ENCODE measurements around the gene ABHD12. TPM values are rescaled to one million over a fixed set of nuclear protein-coding genes. Genes with fewer than 3 reads are reported as not detected.

The ABHD12 gene
- total RNA-seq, 1 donor from 2014 or later: 25.0 TPM

GRCh38 chr20:25293507-25293906 is 97.1 kb downstream of the ABHD12 start:
- DNase-seq (ENCODE audit: low spot score): no peak
- no peak for ATAC-seq

- no peak for ATAC-seq
- DNase-seq (ENCODE audit: low spot score): no peak
These were observed 98.3 kb downstream of the ABHD12 start for GRCh38 chr20:25292176-25292891.

- ATAC-seq: no peak
These were observed 99.1 kb downstream of the ABHD12 start for GRCh38 chr20:25291432-25292133.

GRCh38 chr20:25290646-25291431 is 99.8 kb downstream of the ABHD12 start:
- ATAC-seq: no peak
- DNase-seq (ENCODE audit: low spot score): no peak

More at GRCh38 chr20:25291432-25292133, 99.1 kb downstream of the ABHD12 start:
- DNase-seq (ENCODE audit: low spot score): no peak

GRCh38 chr20:25289886-25290597 is 100.6 kb downstream of the ABHD12 start:
- DNase-seq (ENCODE audit: low spot score) (no peak), ATAC-seq (no peak)

- DNase-seq (ENCODE audit: low spot score) (no peak), ATAC-seq (no peak)
These were observed 102.1 kb downstream of the ABHD12 start for GRCh38 chr20:25288291-25289181.

GRCh38 chr20:25287631-25288290 is 102.9 kb downstream of the ABHD12 start:
- ATAC-seq (no peak), DNase-seq (ENCODE audit: low spot score) (no peak)

- peak; percentile 37 for DNase-seq (ENCODE audit: low spot score)
- no peak for ATAC-seq
These were observed 103.7 kb downstream of the ABHD12 start for GRCh38 chr20:25286917-25287316.

- DNase-seq (ENCODE audit: low spot score) (peak; percentile 33), ATAC-seq (no peak)
These were observed 104.5 kb downstream of the ABHD12 start for GRCh38 chr20:25285856-25286798.

- no peak for ATAC-seq
- peak; percentile 27 for DNase-seq (ENCODE audit: low spot score)
These were observed 105.5 kb downstream of the ABHD12 start for GRCh38 chr20:25285091-25285647.

GRCh38 chr20:25284131-25284601 is 106.5 kb downstream of the ABHD12 start:
- ATAC-seq (no peak), DNase-seq (ENCODE audit: low spot score) (peak; percentile 33)

GRCh38 chr20:25283221-25283951 is 107.2 kb downstream of the ABHD12 start:
- peak; percentile 33 for DNase-seq (ENCODE audit: low spot score)
- no peak for ATAC-seq

- ATAC-seq (no peak), DNase-seq (ENCODE audit: low spot score) (peak; percentile 33)
These were observed 107.8 kb downstream of the ABHD12 start for GRCh38 chr20:25282796-25283195.

GRCh38 chr20:25282034-25282781 is 108.4 kb downstream of the ABHD12 start:
- DNase-seq (ENCODE audit: low spot score) (peak; percentile 34), ATAC-seq (no peak)

- DNase-seq (ENCODE audit: low spot score) (peak; percentile 35), ATAC-seq (no peak)
These were observed 109.1 kb downstream of the ABHD12 start for GRCh38 chr20:25281541-25281991.

Measured in left lobe of liver (tissue), 2 donors.